Endothelial cell of umbilical vein (primary cell): ENCODE results near the gene AURKA.

Experiments
- CTCF ChIP-seq, 2 donors: IDR thresholded peaks; 1 replicate in 1 of 2; 2 replicates in 1 of 2; pipeline ENCODE4 v1.5.1; 2011; ENCODE audit warnings: low read length in 2 of 2, mild to moderate bottlenecking in 2 of 2, moderate library complexity in 2 of 2, control low read depth in 1 of 2, inconsistent platforms in 1 of 2, low read depth in 1 of 2; ENCODE audit not compliant: insufficient read depth in 1 of 2; ENCODE audit errors: extremely low read depth in 1 of 2
- EZH2 ChIP-seq: IDR thresholded peaks from 2 replicates; pipeline ENCODE4 v1.6.1; 2012; ENCODE audit warnings: borderline replicate concordance, low read depth, mild to moderate bottlenecking, moderate library complexity, low read length, inconsistent platforms; ENCODE audit not compliant: severe bottlenecking
- GATA2 ChIP-seq: IDR thresholded peaks from 2 replicates; pipeline ENCODE4 v1.7.0; 2011; ENCODE audit warnings: low read depth, mild to moderate bottlenecking, moderate library complexity, mixed read lengths, low read length; ENCODE audit not compliant: insufficient read length, insufficient read depth
- MAX ChIP-seq: IDR thresholded peaks from 2 replicates; pipeline ENCODE4 v1.6.1; 2011; ENCODE audit not compliant: insufficient read depth, insufficient read length
- POLR2A ChIP-seq: IDR thresholded peaks from 2 replicates; pipeline ENCODE4 v1.6.1; 2012; ENCODE audit warnings: low read depth, mild to moderate bottlenecking, control low read depth, low read length
- POLR2AphosphoS5 ChIP-seq: IDR thresholded peaks from 2 replicates; pipeline ENCODE4 v1.6.1; 2012; ENCODE audit warnings: low read depth, mild to moderate bottlenecking, control low read depth, low read length, moderate library complexity; ENCODE audit not compliant: insufficient read depth

GRCh38 chr20:56437196-56437960 lies 45.4 kb upstream of the AURKA start:
- no peak for TF ChIP-seq CTCF (IDR thresholded peaks at IDR 0.05; ENCODE audit: extremely low read depth in 1 of 2, insufficient read depth in 1 of 2, low read depth in 1 of 2, low read length in 2 of 2)
- TF ChIP-seq POLR2A: no peak
- TF ChIP-seq EZH2: no peak
- TF ChIP-seq GATA2: no peak
- TF ChIP-seq POLR2AphosphoS5: no peak
- TF ChIP-seq MAX: no peak
